GM23248 (cell line): Measurements from ENCODE around the gene ABHD2. TPM values are rescaled to one million over a fixed set of nuclear protein-coding genes. Genes with fewer than 3 reads are reported as not detected.

Source experiments
- DNase-seq: peaks from one replicate; pipeline ENCODE4 v3.0.0-alpha.2; 2015
- H2AFZ ChIP-seq: fragments of 200-600 bp; sonication (generic); 2 replicates; pipeline ENCODE4 v1.6.1; 2016; ENCODE audit warnings: antibody characterized with exemption
- H3F3A ChIP-seq: fragments of 200-600 bp; sonication (generic); 2 replicates; pipeline ENCODE4 v1.6.1; 2016; ENCODE audit warnings: mild to moderate bottlenecking, antibody characterized with exemption, mixed run types; ENCODE audit not compliant: insufficient read depth
- H3K27ac ChIP-seq: fragments of 200-600 bp; sonication (generic); 2 replicates; pipeline ENCODE4 v1.5.1; 2016; ENCODE audit warnings: mild to moderate bottlenecking
- H3K27me3 ChIP-seq: fragments of 200-600 bp; sonication (generic); replicated peaks from 2 replicates; pipeline ENCODE4 v1.6.1; 2016; ENCODE audit warnings: mild to moderate bottlenecking; ENCODE audit not compliant: insufficient read depth
- H3K36me3 ChIP-seq: fragments of 200-600 bp; sonication (generic); 2 replicates; pipeline ENCODE4 v1.6.1; 2016; ENCODE audit warnings: low read depth, mild to moderate bottlenecking
- H3K4me1 ChIP-seq: fragments of 200-600 bp; sonication (generic); 2 replicates; pipeline ENCODE4 v1.6.1; 2016; ENCODE audit warnings: mild to moderate bottlenecking; ENCODE audit not compliant: insufficient read depth
- H3K4me2 ChIP-seq: fragments of 200-600 bp; sonication (generic); one replicate; pipeline ENCODE4 v1.6.1; 2016; ENCODE audit warnings: mild to moderate bottlenecking; ENCODE audit not compliant: unreplicated experiment
- H3K4me3 ChIP-seq: fragments of 200-600 bp; sonication (generic); 2 replicates; pipeline ENCODE4 v1.5.1; 2016; ENCODE audit warnings: mild to moderate bottlenecking
- H3K79me2 ChIP-seq: fragments of 200-600 bp; sonication (generic); 2 replicates; pipeline ENCODE4 v1.6.1; 2016; ENCODE audit warnings: mild to moderate bottlenecking; ENCODE audit not compliant: insufficient read depth
- H3K9ac ChIP-seq: fragments of 200-600 bp; sonication (generic); 2 replicates; pipeline ENCODE4 v1.6.1; 2016; ENCODE audit warnings: mild to moderate bottlenecking
- H3K9me2 ChIP-seq: fragments of 200-600 bp; sonication (generic); 2 replicates; pipeline ENCODE4 v1.6.1; 2016; ENCODE audit warnings: mixed run types, mild to moderate bottlenecking, moderate library complexity; ENCODE audit not compliant: insufficient read depth
- H3K9me3 ChIP-seq: fragments of 200-600 bp; sonication (generic); one replicate; pipeline ENCODE4 v1.6.1; 2017; ENCODE audit warnings: low read depth
- H4K20me1 ChIP-seq: fragments of 200-600 bp; sonication (generic); 2 replicates; pipeline ENCODE4 v1.6.0; 2016; ENCODE audit not compliant: insufficient read depth
- EZH2 ChIP-seq: fragments of 200-600 bp; sonication (generic); IDR thresholded peaks from 2 replicates; pipeline ENCODE4 v1.6.1; 2018; ENCODE audit warnings: antibody characterized with exemption, mild to moderate bottlenecking; ENCODE audit not compliant: insufficient read depth, poor library complexity, severe bottlenecking
- EZH2phosphoT487 ChIP-seq: fragments of 200-600 bp; sonication (generic); IDR thresholded peaks from 2 replicates; pipeline ENCODE4 v1.6.1; 2018; ENCODE audit warnings: antibody characterized with exemption, moderate library complexity, mild to moderate bottlenecking, low read depth; ENCODE audit not compliant: insufficient read depth
- WGBS, 2 experiments: methylation state at CpG; one replicate each; pipeline ENCODE4 v1.1.6; 2015 to 2017; ENCODE audit warnings: low lambda C conversion rate in 2 of 2, low coverage in 1 of 2; ENCODE audit errors: missing lambda C conversion rate in 2 of 2; 5-methylcytosine and 5-hydroxymethylcytosine counted together
- in situ Hi-C: fragments of 300-500 bp; cut with MboI; formaldehyde crosslinking; loops from 2 replicates; pipeline ENCODE4 v1.15.0; 2020
- polyA plus RNA-seq: library from polyadenylated mRNA; unstranded; fragments of >200 nt; fragmentation: Nextera tagmentation; extraction: Ambion mirVana; gene quantifications from 2 replicates; pipeline ENCODE4 v1.2.1, GENCODE V29; 2016
- total RNA-seq: library from RNA; depleted of rRNA; stranded (reverse); fragments of >200 nt; shearing (Covaris generic); gene quantifications from 2 replicates; pipeline ENCODE4 v1.2.3, GENCODE V29; 2014

The ABHD2 gene
- total and polyA plus RNA-seq, 2 experiments from 2014 or later: 17.6 to 24.2 TPM

GRCh38 chr15:89095556-89095955, 7.3 kb downstream of the ABHD2 start:
- H3K9ac ChIP-seq: no peak overlapping the region
- peaks cover 17% of the 10 kb centered on the region for H3F3A ChIP-seq
- in situ Hi-C loops: no loop called here
- no peaks in the 10 kb centered on the region for H4K20me1 ChIP-seq
- peaks cover 79% of the 10 kb centered on the region for H3K79me2 ChIP-seq
- H3K36me3 ChIP-seq: no peaks in the 10 kb centered on the region
- H3K27me3 ChIP-seq: no peaks in the 10 kb centered on the region
- TF ChIP-seq EZH2phosphoT487 (no peak), EZH2 (no peak)
- no peak overlapping the region for H3K27ac ChIP-seq
- H3K4me3 ChIP-seq: no peak overlapping the region
- H3K9me2 ChIP-seq: no peaks in the 10 kb centered on the region
- H3K4me2 ChIP-seq: no peak overlapping the region
- 90 to 91% methylated on average over 8 of the region's 8 CpGs for WGBS, 2 experiments
- H2AFZ ChIP-seq: no peak overlapping the region
- no peaks in the 10 kb centered on the region for H3K9me3 ChIP-seq
- peaks cover 13% of the 10 kb centered on the region for H3K4me1 ChIP-seq
- DNase-seq: no peak

- Histone ChIP-seq H3K4me3 (no peak overlapping the region), H3K4me2 (no peak overlapping the region), H2AFZ (no peak overlapping the region), H3K4me1 (peaks cover 15% of the 10 kb centered on the region), H3K9me2 (no peaks in the 10 kb centered on the region), H3K9ac (no peak overlapping the region), H3K27me3 (no peaks in the 10 kb centered on the region), H4K20me1 (no peaks in the 10 kb centered on the region), H3K27ac (no peak overlapping the region), H3K36me3 (no peaks in the 10 kb centered on the region), H3K9me3 (no peaks in the 10 kb centered on the region), H3F3A (peaks cover 20% of the 10 kb centered on the region), H3K79me2 (peaks cover 73% of the 10 kb centered on the region)
- WGBS, 2 experiments: 87 to 94% methylated on average over 5 of the region's 5 CpGs
- no peak for DNase-seq
- TF ChIP-seq EZH2 (no peak), EZH2phosphoT487 (no peak)
- in situ Hi-C loops: no loop called here
Measured at GRCh38 chr15:89096664-89097063, 8.4 kb downstream of the ABHD2 start.

GRCh38 chr15:89097313-89097712, 9.1 kb downstream of the ABHD2 start:
- H3K9me2 ChIP-seq: no peaks in the 10 kb centered on the region
- WGBS, 2 experiments: 100% methylated on average over 1 of the region's 1 CpG
- no peaks in the 10 kb centered on the region for H3K36me3 ChIP-seq
- H3K9ac ChIP-seq: no peak overlapping the region
- peaks cover 69% of the 10 kb centered on the region for H3K79me2 ChIP-seq
- H4K20me1 ChIP-seq: no peaks in the 10 kb centered on the region
- DNase-seq: no peak
- H3K4me1 ChIP-seq: peaks cover 20% of the 10 kb centered on the region
- H3F3A ChIP-seq: peaks cover 21% of the 10 kb centered on the region
- in situ Hi-C loops: no loop called here
- H3K4me3 ChIP-seq: no peak overlapping the region
- H3K27ac ChIP-seq: no peak overlapping the region
- H2AFZ ChIP-seq: no peak overlapping the region
- TF ChIP-seq EZH2phosphoT487 (no peak), EZH2 (no peak)
- no peak overlapping the region for H3K4me2 ChIP-seq
- H3K27me3 ChIP-seq: no peaks in the 10 kb centered on the region
- no peaks in the 10 kb centered on the region for H3K9me3 ChIP-seq

GRCh38 chr15:89098281-89098680, 10.0 kb downstream of the ABHD2 start:
- WGBS, 2 experiments: 100% methylated on average over 1 of the region's 1 CpG
- Histone ChIP-seq H2AFZ (no peak overlapping the region), H3K9me3 (no peaks in the 10 kb centered on the region), H3K27ac (no peak overlapping the region), H3K27me3 (no peaks in the 10 kb centered on the region), H4K20me1 (no peaks in the 10 kb centered on the region), H3K36me3 (no peaks in the 10 kb centered on the region), H3K79me2 (peaks cover 66% of the 10 kb centered on the region), H3K4me2 (no peak overlapping the region), H3K9ac (no peak overlapping the region), H3K4me3 (no peak overlapping the region), H3F3A (peaks cover 21% of the 10 kb centered on the region), H3K4me1 (peaks cover 23% of the 10 kb centered on the region), H3K9me2 (no peaks in the 10 kb centered on the region)
- in situ Hi-C loops: no loop called here
- no peak for DNase-seq
- TF ChIP-seq EZH2phosphoT487 (no peak), EZH2 (no peak)

GRCh38 chr15:89099968-89100367, 11.7 kb downstream of the ABHD2 start:
- WGBS, 2 experiments: 100% methylated on average over 3 of the region's 3 CpGs

More at GRCh38 chr15:89099968-89100367, 11.7 kb downstream of the ABHD2 start:
- H3K4me2 ChIP-seq: no peak overlapping the region
- no peaks in the 10 kb centered on the region for H3K27me3 ChIP-seq
- H3F3A ChIP-seq: peaks cover 33% of the 10 kb centered on the region
- H3K9me3 ChIP-seq: no peaks in the 10 kb centered on the region
- no peaks in the 10 kb centered on the region for H3K9me2 ChIP-seq
- H3K9ac ChIP-seq: no peak overlapping the region
- no peaks in the 10 kb centered on the region for H3K36me3 ChIP-seq
- no peaks in the 10 kb centered on the region for H4K20me1 ChIP-seq
- DNase-seq: no peak
- TF ChIP-seq EZH2phosphoT487 (no peak), EZH2 (no peak)
- in situ Hi-C loops: no loop called here
- H3K79me2 ChIP-seq: peaks cover 49% of the 10 kb centered on the region
- no peak overlapping the region for H2AFZ ChIP-seq
- H3K4me1 ChIP-seq: peaks cover 37% of the 10 kb centered on the region
- H3K27ac ChIP-seq: no peak overlapping the region
- no peak overlapping the region for H3K4me3 ChIP-seq
